Measurements from ENCODE around the gene PNLIP.

The PNLIP gene

GRCh38 chr10:116545756-116546155 is at the start of gene PNLIP:
PNLIP (plus strand) TSS chr10:116545931; CDS start chr10:116546093, 162 bp downstream.
- DNase-seq (ENCODE audit: low read depth in 3 of 3), result no peak

- no peak for DNase-seq (ENCODE audit: low read depth in 3 of 3)
These were observed 40.9 kb upstream of the PNLIP start for GRCh38 chr10:116504786-116505185.

GRCh38 chr10:116510565-116510964 is 35.2 kb upstream of the PNLIP start:
- DNase-seq (ENCODE audit: low read depth in 3 of 3), result no peak

- DNase-seq (ENCODE audit: low read depth in 3 of 3), result no peak
These were observed 34.4 kb upstream of the PNLIP start for GRCh38 chr10:116511365-116511764.

GRCh38 chr10:116521424-116522290 is 24.1 kb upstream of the PNLIP start:
- DNase-seq (ENCODE audit: low read depth in 3 of 3), result no peak

GRCh38 chr10:116522803-116523381 is 22.8 kb upstream of the PNLIP start:
- no peak for DNase-seq (ENCODE audit: low read depth in 3 of 3)

- no peak for DNase-seq (ENCODE audit: low read depth in 3 of 3)
These were observed 21.0 kb upstream of the PNLIP start for GRCh38 chr10:116524736-116525135.

GRCh38 chr10:116526219-116526618 is 19.5 kb upstream of the PNLIP start:
- no peak for DNase-seq (ENCODE audit: low read depth in 3 of 3)

GRCh38 chr10:116536810-116537209 is 8.9 kb upstream of the PNLIP start:
- no peak for DNase-seq (ENCODE audit: low read depth in 3 of 3)

GRCh38 chr10:116538456-116538855 is 7.3 kb upstream of the PNLIP start:
- no peak for DNase-seq (ENCODE audit: low read depth in 3 of 3)

- DNase-seq (ENCODE audit: low read depth in 3 of 3), result no peak
These were observed 6.7 kb upstream of the PNLIP start for GRCh38 chr10:116538992-116539391.

- no peak for DNase-seq (ENCODE audit: low read depth in 3 of 3)
These were observed 4.9 kb upstream of the PNLIP start for GRCh38 chr10:116540814-116541213.

- DNase-seq (ENCODE audit: low read depth in 3 of 3), result no peak
These were observed 3.6 kb upstream of the PNLIP start for GRCh38 chr10:116542007-116542677.

- DNase-seq (ENCODE audit: low read depth in 3 of 3), result no peak
These were observed 609 bp upstream of the PNLIP start for GRCh38 chr10:116545122-116545521.

- no peak for DNase-seq (ENCODE audit: low read depth in 3 of 3)
These were observed 2.6 kb downstream of the PNLIP start for GRCh38 chr10:116548301-116548700.

GRCh38 chr10:116553378-116553980 is 7.7 kb downstream of the PNLIP start:
- DNase-seq (ENCODE audit: low read depth in 3 of 3), result no peak

GRCh38 chr10:116554628-116555027 is 8.9 kb downstream of the PNLIP start:
- no peak for DNase-seq (ENCODE audit: low read depth in 3 of 3)

GRCh38 chr10:116555880-116556279 is 10.1 kb downstream of the PNLIP start:
- no peak for DNase-seq (ENCODE audit: low read depth in 3 of 3)

GRCh38 chr10:116557305-116557880 is 11.7 kb downstream of the PNLIP start:
- no peak for DNase-seq (ENCODE audit: low read depth in 3 of 3)

GRCh38 chr10:116565534-116565933 is 19.8 kb downstream of the PNLIP start:
- DNase-seq (ENCODE audit: low read depth in 3 of 3), result no peak

- DNase-seq (ENCODE audit: low read depth in 3 of 3), result no peak
These were observed 21.2 kb downstream of the PNLIP start for GRCh38 chr10:116566932-116567331.

GRCh38 chr10:116567335-116567734 is 21.6 kb downstream of the PNLIP start:
- no peak for DNase-seq (ENCODE audit: low read depth in 3 of 3)
